ENCODE data around the gene SLC25A48.

DNA sequence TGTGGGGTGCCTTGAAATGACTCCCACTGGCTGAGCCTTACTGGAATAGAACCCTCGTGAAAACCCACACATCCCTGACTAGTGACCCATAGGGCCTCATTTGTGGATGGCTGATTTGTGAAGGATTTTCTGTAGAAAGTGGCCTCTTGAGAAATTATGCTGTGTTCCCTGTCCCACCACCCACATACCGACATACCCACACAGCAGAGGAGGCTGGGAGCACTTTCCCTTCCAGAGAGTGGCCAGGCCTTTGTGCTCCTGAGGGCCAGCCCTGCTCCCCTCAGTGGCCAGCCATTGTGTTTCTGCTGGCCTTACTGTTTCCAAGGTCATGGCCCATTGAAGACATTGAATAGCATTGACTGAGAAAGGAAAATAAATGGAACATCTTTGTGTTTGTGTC, 31.6 kb downstream of the SLC25A48 start:
- TF ChIP-seq, protein P1, sequence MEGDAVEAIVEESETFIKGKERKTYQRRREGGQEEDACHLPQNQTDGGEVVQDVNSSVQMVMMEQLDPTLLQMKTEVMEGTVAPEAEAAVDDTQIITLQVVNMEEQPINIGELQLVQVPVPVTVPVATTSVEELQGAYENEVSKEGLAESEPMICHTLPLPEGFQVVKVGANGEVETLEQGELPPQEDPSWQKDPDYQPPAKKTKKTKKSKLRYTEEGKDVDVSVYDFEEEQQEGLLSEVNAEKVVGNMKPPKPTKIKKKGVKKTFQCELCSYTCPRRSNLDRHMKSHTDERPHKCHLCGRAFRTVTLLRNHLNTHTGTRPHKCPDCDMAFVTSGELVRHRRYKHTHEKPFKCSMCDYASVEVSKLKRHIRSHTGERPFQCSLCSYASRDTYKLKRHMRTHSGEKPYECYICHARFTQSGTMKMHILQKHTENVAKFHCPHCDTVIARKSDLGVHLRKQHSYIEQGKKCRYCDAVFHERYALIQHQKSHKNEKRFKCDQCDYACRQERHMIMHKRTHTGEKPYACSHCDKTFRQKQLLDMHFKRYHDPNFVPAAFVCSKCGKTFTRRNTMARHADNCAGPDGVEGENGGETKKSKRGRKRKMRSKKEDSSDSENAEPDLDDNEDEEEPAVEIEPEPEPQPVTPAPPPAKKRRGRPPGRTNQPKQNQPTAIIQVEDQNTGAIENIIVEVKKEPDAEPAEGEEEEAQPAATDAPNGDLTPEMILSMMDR (IDR thresholded peaks at IDR 0.05): no peak
- TF ChIP-seq POLR2A (IDR thresholded peaks at IDR 0.05): no peak
